Osteocyte (in vitro differentiated cells): Measurements from ENCODE around the gene TTC7B. TPM values are rescaled to one million over a fixed set of nuclear protein-coding genes. Genes with fewer than 3 reads are reported as not detected.

Experiments used
- DNase-seq: peaks from one replicate; pipeline ENCODE4 v3.0.0; 2021; ENCODE audit warnings: mixed read lengths; ENCODE audit not compliant: unreplicated experiment; ENCODE audit errors: extremely low spot score
- H3K27ac Mint-ChIP-seq: one replicate; pipeline ENCODE4 v1.8.0; 2021; ENCODE audit warnings: mild to moderate bottlenecking, mixed read lengths; ENCODE audit not compliant: unreplicated experiment
- H3K27me3 Mint-ChIP-seq: one replicate; pipeline ENCODE4 v1.8.0; 2021; ENCODE audit warnings: mixed read lengths; ENCODE audit not compliant: unreplicated experiment
- H3K36me3 Mint-ChIP-seq: one replicate; pipeline ENCODE4 v1.8.0; 2021; ENCODE audit warnings: mixed read lengths; ENCODE audit not compliant: unreplicated experiment
- H3K4me1 Mint-ChIP-seq: one replicate; pipeline ENCODE4 v1.8.0; 2021; ENCODE audit warnings: mixed read lengths; ENCODE audit not compliant: unreplicated experiment
- H3K4me3 Mint-ChIP-seq: one replicate; pipeline ENCODE4 v1.8.0; 2021; ENCODE audit warnings: mild to moderate bottlenecking, moderate library complexity, mixed read lengths; ENCODE audit not compliant: unreplicated experiment
- H3K9me3 Mint-ChIP-seq: one replicate; pipeline ENCODE4 v1.8.0; 2021; ENCODE audit warnings: mixed read lengths; ENCODE audit not compliant: unreplicated experiment
- total RNA-seq: library from RNA; stranded (reverse); gene quantifications from 2 replicates; pipeline ENCODE4 v1.2.1, GENCODE V29; 2021
- TF ChIP-seq, protein P1 (sequence below): fragments of 200-600 bp; sonication (generic); IDR thresholded peaks from 2 replicates; pipeline ENCODE4 v1.5.0; 2021; ENCODE audit warnings: antibody characterized with exemption, mild to moderate bottlenecking, moderate library complexity

TTC7B gene
- total RNA-seq, 1 donor from 2014 or later: 43.2 TPM

DNA sequence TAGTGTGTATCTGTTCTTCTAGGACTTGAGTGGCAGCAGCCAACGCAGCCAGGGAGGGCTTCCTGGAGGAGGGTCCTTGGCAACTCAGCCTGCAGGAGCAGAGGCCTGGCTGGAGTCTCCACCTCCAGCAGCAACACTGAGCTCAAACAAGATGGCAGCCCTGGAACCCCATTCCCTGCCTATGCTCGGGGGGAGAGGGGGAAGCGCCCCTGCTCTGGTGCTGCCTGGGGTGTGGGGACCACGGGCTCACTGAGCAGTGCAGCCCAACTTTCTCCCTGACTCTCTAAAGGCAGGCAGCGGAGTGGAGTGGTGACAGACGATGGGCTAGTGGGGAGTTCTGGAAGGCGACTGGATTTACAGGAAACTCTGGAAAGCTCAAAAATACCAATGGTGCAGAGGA lies 258.7 kb downstream of the TTC7B start:
- no peak for DNase-seq
- TF ChIP-seq, protein P1, sequence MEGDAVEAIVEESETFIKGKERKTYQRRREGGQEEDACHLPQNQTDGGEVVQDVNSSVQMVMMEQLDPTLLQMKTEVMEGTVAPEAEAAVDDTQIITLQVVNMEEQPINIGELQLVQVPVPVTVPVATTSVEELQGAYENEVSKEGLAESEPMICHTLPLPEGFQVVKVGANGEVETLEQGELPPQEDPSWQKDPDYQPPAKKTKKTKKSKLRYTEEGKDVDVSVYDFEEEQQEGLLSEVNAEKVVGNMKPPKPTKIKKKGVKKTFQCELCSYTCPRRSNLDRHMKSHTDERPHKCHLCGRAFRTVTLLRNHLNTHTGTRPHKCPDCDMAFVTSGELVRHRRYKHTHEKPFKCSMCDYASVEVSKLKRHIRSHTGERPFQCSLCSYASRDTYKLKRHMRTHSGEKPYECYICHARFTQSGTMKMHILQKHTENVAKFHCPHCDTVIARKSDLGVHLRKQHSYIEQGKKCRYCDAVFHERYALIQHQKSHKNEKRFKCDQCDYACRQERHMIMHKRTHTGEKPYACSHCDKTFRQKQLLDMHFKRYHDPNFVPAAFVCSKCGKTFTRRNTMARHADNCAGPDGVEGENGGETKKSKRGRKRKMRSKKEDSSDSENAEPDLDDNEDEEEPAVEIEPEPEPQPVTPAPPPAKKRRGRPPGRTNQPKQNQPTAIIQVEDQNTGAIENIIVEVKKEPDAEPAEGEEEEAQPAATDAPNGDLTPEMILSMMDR: no peak
- peaks cover 11% of the 10 kb centered on the region for H3K36me3 Mint-ChIP-seq
- H3K27me3 Mint-ChIP-seq: no peaks in the 10 kb centered on the region
- no peak overlapping the region for H3K27ac Mint-ChIP-seq
- H3K4me3 Mint-ChIP-seq: no peak overlapping the region
- no peaks in the 10 kb centered on the region for H3K9me3 Mint-ChIP-seq
- peaks cover 13% of the 10 kb centered on the region for H3K4me1 Mint-ChIP-seq

- TF ChIP-seq, protein P1: no peak
- Mint-ChIP-seq H3K4me1 (peaks cover 17% of the 10 kb centered on the region), H3K36me3 (peaks cover 11% of the 10 kb centered on the region), H3K9me3 (no peaks in the 10 kb centered on the region), H3K4me3 (no peak overlapping the region), H3K27ac (no peak overlapping the region), H3K27me3 (no peaks in the 10 kb centered on the region)
- DNase-seq: no peak
Observed at GRCh38 chr14:90556666-90557450, 259.4 kb downstream of the TTC7B start.

GRCh38 chr14:90556012-90556477 lies 260.2 kb downstream of the TTC7B start:
- Mint-ChIP-seq H3K27ac (no peak overlapping the region), H3K27me3 (no peaks in the 10 kb centered on the region), H3K4me3 (peak overlapping the region; percentile 52), H3K36me3 (peaks cover 10% of the 10 kb centered on the region), H3K4me1 (peaks cover 25% of the 10 kb centered on the region), H3K9me3 (no peaks in the 10 kb centered on the region)
- TF ChIP-seq, protein P1: no peak
- DNase-seq: no peak

DNA sequence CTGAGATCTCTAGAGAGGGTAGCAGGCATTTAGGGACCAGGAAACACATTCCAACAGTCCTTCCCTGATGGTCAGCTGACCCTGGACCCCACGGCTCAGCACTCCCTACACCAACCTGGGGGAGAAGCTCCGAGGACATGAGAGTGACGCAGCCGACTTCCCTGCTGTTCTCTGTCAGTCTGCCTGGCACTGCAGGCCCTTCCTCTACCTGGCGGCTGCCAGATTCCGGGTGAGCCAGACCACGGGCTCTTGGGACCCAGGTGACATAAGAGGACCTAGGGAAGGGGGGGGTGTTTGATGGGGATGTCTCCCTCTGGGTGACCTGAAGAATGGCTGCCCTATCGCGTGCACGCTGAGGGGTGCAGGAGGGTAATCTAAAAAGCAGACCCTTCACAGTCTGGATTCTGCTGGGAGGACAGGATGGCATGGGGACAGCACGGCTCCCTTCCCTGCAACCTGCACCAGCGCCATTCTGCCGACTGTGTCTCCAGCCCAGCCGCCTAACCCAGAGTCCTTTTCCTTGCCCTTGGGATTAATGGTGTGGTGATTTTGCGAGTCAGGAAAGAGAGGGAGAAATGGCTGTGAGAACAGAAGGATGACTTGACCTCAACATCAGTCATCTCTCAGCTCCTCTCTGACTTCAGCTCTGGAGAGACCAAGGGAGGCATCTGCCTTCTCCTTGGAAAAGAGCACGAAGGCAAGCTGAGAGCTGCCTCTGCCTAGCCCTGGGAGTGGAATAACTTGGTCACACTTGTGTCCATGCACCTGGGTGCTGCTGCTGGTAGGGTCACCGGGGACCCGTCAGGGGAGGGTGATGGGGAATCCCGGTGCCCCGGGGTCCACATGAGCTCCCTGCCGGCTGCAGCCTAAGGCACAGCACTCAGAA lies 260.9 kb downstream of the TTC7B start:
- Mint-ChIP-seq H3K4me1 (peaks cover 29% of the 10 kb centered on the region), H3K4me3 (no peak overlapping the region), H3K27ac (no peak overlapping the region), H3K36me3 (peaks cover 8% of the 10 kb centered on the region), H3K9me3 (no peaks in the 10 kb centered on the region), H3K27me3 (no peaks in the 10 kb centered on the region)
- no peak for DNase-seq
- TF ChIP-seq, protein P1: no peak

GRCh38 chr14:90554341-90554740 lies 261.9 kb downstream of the TTC7B start:
- Mint-ChIP-seq H3K4me3 (no peak overlapping the region), H3K27ac (no peak overlapping the region), H3K9me3 (no peaks in the 10 kb centered on the region), H3K27me3 (no peaks in the 10 kb centered on the region), H3K4me1 (peaks cover 29% of the 10 kb centered on the region), H3K36me3 (peaks cover 2% of the 10 kb centered on the region)
- TF ChIP-seq, protein P1: no peak
- DNase-seq: no peak
